Neutrophil (primary cell): ENCODE measurements around the gene SLC26A4.

Source experiments
- H3K27ac ChIP-seq: fragments of 200-600 bp; sonication (generic); 2 replicates; pipeline ENCODE4 v1.5.1; 2016; ENCODE audit warnings: mild to moderate bottlenecking, moderate library complexity
- H3K27me3 ChIP-seq: fragments of 200-600 bp; sonication (generic); 2 replicates; pipeline ENCODE4 v1.6.0; 2016; ENCODE audit warnings: mild to moderate bottlenecking
- H3K36me3 ChIP-seq: fragments of 200-600 bp; sonication (generic); 2 replicates; pipeline ENCODE4 v1.5.1; 2017
- H3K4me1 ChIP-seq, 2 experiments: fragments of 200-600 bp in 1 of 2; sonication (generic) in 1 of 2; 1 replicate in 1 of 2; 2 replicates in 1 of 2; pipeline versions ENCODE4 v1.5.1 to v1.6.1; 2013 to 2016; ENCODE audit warnings: low read depth in 1 of 2, low read length in 1 of 2, mild to moderate bottlenecking in 1 of 2, moderate library complexity in 1 of 2; ENCODE audit not compliant: control insufficient read depth in 1 of 2, insufficient read depth in 1 of 2
- H3K4me3 ChIP-seq, 2 experiments: fragments of 200-600 bp in 1 of 2; sonication (generic) in 1 of 2; 1 replicate in 1 of 2; 2 replicates in 1 of 2; pipeline ENCODE4 v1.5.1; 2013 to 2016; ENCODE audit warnings: low read depth in 1 of 2, low read length in 1 of 2, mild to moderate bottlenecking in 1 of 2, moderate library complexity in 1 of 2
- H3K9me3 ChIP-seq: fragments of 200-600 bp; sonication (generic); 2 replicates; pipeline ENCODE4 v1.5.1; 2016
- CTCF ChIP-seq: fragments of 200-600 bp; sonication (generic); IDR thresholded peaks from 2 replicates; pipeline ENCODE4 v1.5.1; 2016; ENCODE audit warnings: antibody characterized with exemption

The SLC26A4 gene

GRCh38 chr7:107758667-107759066 lies 98.0 kb downstream of the SLC26A4 start:
- Histone ChIP-seq H3K4me1 (no peaks in the 10 kb centered on the region), H3K27ac (no peak overlapping the region), H3K9me3 (no peaks in the 10 kb centered on the region), H3K36me3 (peaks cover 73% of the 10 kb centered on the region), H3K27me3 (no peaks in the 10 kb centered on the region), H3K4me3 (no peak overlapping the region)
- no peak for TF ChIP-seq CTCF

- Histone ChIP-seq H3K36me3 (no peaks in the 10 kb centered on the region), H3K27me3 (no peaks in the 10 kb centered on the region), H3K27ac (no peak overlapping the region), H3K4me1 (no peaks in the 10 kb centered on the region), H3K9me3 (no peaks in the 10 kb centered on the region), H3K4me3 (no peak overlapping the region)
- no peak for TF ChIP-seq CTCF
Measured at GRCh38 chr7:107767391-107767790, 106.8 kb downstream of the SLC26A4 start.
